Measurements from ENCODE around the gene THAP6. TPM values are rescaled to one million over a fixed set of nuclear protein-coding genes. Genes with fewer than 3 reads are reported as not detected.
A peak's percentile ranks its signal among the peaks of the same experiment; 100 is the strongest.
"Not testable (repeated sequence)": the region's sequence is repeated elsewhere in the genome, so short reads cannot be mapped to it uniquely, and the experiment has no call there.

Gene THAP6
- 18.1 TPM for total RNA-seq

DNA sequence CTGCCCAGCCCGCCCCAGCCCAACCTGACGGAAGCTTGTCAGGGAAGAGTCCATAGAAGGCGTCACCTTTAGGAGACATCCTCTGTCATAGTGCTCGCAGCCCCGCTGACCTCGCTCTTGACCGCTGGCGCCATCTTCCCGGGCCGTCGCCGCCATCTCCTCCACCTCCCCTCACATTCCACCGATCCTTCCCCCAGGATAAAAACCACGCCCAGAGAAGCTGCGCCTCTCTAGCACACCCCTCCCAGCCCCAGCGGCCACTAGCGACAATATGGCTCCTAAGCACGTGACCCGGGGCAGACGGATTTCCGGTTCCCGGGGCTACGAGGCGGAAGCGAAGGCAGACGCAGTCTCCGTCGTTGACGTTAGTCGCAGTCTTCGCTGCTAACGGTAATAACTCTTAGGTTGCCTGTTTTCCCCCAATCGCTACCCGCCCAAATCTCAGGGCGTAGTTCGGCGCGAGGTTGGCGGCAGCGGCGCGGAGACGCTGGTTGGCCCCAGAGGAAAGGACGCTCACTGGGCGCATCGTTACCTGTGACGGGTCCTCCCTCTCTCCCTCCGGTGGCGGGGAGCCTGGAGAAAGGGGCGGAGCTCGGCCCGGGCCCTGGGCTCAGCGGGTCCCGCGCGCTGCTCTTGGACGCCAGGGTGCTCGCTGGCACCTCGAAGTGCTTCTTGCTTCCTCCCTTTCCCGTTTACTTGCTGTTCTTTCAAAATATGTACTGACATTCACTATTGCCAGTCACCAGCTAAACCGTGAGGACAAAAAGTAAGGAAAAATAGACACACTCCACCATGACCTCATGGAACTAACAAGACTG lies at the start of gene THAP6, which contains the start of gene RCHY1:
Gene THAP6, plus strand, starts transcription at position 343 of the 818 bp plus-strand sequence. CDS start 980 bp downstream, outside the sequence.
Gene RCHY1, minus strand, starts transcription at position 273 of the 818 bp plus-strand sequence. Its CDS starts 117 bp downstream, at position 156.
- peak; percentile 95 for DNase-seq

GRCh38 chr4:75469896-75470295 lies 44.4 kb upstream of the THAP6 start:
- no peak for DNase-seq

DNA sequence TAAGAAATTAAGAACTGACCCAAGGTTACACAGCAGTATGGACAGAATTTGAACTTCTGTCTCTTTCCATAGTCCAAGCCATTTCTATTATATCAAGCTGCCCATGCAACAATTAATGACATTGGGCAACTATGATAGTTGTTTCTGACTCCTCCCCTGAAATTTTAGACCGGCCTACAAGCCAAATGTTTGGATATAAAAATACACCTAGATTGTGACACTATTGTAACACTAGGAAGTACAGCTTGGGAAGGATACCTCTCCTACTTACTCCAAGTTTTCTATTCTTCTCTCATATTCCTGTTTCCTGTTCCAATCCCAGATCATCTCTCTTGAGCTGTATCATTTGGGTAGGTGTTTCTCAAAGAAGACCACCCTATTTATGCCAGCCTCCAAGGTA lies 43.5 kb upstream of the THAP6 start:
- no peak for DNase-seq

- DNase-seq, result no peak
These were observed 37.1 kb upstream of the THAP6 start for GRCh38 chr4:75477201-75477600.

GRCh38 chr4:75484190-75484589 lies 30.1 kb upstream of the THAP6 start:
- DNase-seq, result no peak

DNA sequence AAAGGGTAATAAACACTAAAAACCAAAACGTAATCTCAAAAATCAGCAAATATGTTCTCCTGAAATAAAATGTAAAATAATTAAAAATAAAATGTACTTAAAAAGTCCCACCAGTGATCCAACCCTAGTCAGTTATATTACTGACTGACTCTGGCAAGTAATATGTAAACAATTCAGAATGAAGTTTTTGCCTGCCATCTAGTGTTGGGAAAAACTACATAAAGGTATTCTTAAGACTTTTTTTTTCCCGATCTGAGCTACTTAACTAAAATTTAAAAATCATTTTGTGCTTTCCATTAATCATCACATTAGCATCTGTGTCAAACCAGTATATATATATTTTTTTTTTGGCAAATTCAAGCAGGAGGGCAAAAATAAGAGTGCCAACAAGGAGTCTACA lies 24.1 kb upstream of the THAP6 start:
- no peak for DNase-seq

GRCh38 chr4:75494563-75494962 lies 19.7 kb upstream of the THAP6 start:
- no peak for DNase-seq

- DNase-seq, result no peak
These were observed 18.8 kb upstream of the THAP6 start for GRCh38 chr4:75495476-75495875.

DNA sequence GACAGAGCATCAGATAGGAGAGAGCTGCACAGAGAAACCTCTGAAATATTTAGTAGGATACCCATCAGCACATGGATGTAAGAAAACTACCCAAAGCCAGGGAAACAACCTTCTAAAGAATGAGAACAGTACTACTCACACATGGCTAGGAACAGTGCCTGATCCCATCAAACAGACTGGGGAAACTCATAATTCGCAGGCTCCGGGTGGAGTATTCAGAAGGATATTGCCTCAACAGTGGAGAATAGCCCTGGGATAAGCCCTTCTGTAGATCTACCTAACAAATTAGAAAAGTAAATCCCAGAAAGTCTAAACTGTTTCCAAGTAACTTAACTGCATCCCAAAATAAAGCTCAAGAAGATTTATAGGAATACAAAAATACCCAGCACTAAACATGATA lies 17.9 kb upstream of the THAP6 start:
- DNase-seq, result no peak

- no peak for DNase-seq
These were observed 17.1 kb upstream of the THAP6 start for GRCh38 chr4:75497133-75497532.

- DNase-seq, result no peak
These were observed 16.2 kb upstream of the THAP6 start for GRCh38 chr4:75498041-75498440.

- DNase-seq, result no peak
These were observed 14.4 kb upstream of the THAP6 start for GRCh38 chr4:75499900-75500299.

- no peak for DNase-seq
These were observed 11.6 kb upstream of the THAP6 start for GRCh38 chr4:75502671-75503070.

GRCh38 chr4:75505630-75506029 lies 8.6 kb upstream of the THAP6 start:
- no peak for DNase-seq

- not testable (repeated sequence) for DNase-seq
These were observed 4.7 kb upstream of the THAP6 start for GRCh38 chr4:75509592-75509991.

- DNase-seq, result no peak
These were observed 2.4 kb upstream of the THAP6 start for GRCh38 chr4:75511841-75512240.

DNA sequence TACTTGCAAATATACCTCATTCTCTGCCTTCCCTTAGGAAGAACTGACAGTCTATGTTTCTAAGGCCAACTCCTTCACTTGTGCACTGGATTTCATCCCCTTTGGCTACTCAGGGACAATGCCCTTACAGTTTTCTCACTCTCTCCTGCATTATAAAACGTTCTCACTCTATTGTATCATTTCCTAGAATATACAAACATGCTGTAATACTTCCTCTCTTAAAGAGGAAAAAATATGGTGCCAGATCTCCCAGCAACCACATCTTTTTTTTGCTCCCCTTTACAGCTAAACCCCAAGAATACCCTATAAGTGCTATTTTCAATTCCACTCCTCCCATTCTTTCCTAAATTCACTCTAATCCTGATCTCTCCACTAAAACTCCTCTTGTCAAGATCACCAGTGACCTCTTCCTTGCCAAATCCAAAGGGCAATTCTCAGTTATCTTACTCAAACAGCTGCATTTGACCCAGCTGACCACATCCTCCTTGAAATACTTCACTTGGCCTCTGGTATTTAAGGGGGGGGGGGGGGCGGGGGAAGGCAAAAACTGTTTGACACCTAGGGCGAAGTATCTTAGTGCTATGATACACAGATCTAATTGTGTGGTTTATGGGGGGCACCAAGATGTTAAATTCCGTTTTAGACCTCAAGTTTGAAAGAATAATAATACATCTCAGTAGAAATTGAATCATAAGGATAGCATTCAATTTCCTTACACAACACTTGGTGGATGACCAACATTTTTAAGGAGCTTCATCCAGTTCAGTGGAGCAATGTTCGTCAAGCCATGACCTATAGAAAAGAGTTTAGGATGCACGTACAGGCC lies 1.7 kb upstream of the THAP6 start:
- no peak for DNase-seq

DNA sequence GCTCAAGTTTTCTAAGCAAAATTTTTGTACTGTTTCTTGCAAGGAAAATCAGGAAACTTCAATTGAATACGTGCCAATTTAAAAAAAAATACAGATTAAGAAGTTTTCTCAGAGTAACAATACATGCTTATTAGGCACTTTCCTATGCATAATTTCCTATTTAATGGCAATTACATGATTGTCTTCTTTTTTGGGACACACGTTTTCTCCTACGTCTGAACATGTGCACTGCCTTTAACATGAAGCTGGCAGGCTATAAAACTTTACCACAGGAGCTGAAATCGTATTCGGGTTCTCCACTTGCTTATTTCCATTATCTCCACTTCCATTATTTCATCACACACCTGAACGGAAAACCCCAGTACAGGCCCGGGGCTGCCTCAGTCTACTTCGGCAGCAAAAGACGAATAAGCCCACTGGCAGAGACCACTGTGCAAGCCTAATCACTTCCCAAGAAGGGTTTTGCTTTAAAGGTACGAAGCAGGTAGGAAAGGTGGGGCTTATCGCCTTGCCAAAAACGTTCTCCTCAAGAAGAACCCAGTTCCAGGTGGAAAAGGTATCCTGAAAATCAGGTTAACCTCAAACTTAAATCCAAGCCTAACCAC lies 645 bp upstream of the THAP6 start:
- DNase-seq, result no peak

DNA sequence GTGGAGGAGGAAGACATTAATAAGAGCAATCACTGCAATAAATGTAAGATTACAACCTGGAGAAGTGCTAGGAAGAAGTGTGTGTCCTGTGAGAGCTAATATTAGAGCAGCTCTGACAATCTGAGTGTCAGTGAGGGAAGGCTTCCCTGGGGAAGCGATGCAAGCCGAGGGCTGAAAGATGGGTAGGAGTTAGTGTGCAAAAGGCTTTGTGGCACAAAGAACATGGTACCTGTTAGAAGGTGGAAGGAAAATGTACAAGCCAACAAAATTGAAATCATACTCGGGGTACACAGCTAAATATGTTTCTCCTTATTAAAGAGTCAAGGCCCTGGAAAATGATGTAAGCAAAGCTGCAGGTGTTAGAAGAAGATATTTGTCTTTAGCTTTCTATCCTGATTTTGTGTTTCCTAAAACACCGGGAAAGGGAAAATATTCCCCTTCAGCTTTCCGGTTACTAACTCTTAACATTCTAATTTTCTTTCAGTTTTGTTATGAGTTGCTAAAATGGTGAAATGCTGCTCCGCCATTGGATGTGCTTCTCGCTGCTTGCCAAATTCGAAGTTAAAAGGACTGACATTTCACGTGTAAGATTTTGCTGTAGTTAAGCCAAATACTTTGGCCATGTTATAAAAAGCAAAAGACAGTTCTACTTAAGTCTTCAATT lies 808 bp downstream of the THAP6 start:
- DNase-seq, result no peak

GRCh38 chr4:75516144-75516543 lies 1.9 kb downstream of the THAP6 start:
- DNase-seq, result no peak

GRCh38 chr4:75519452-75519851 lies 5.2 kb downstream of the THAP6 start:
- DNase-seq, result not testable (repeated sequence)

DNA sequence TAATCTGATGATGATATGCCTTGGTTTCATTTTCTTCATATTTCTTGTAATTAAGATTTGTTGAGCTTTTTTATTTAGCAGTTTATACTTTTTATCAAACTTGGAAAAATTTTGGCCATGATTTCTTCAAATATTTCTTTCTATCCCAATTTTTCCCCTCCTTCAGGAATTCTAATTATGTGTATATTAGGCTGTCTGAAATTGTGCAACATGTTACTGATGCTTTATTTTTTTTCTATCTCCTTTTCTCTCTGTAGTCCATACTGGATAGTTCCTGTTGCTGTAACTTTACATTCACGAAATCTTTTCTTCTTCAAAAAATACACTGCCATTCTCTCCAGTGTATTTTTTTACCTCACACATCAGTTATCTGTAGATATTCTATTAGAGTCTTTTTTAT lies 10.8 kb downstream of the THAP6 start:
- no peak for DNase-seq

All from skin of body (tissue), 2 donors.